Measurements from ENCODE around the gene CFAP107.
"Not testable (repeated sequence)": the region's sequence is repeated elsewhere in the genome, so short reads cannot be mapped to it uniquely, and the experiment has no call there.

CFAP107 gene

GRCh38 chr1:12745992-12746323, at the start of gene CFAP107:
Gene CFAP107, plus strand, starts transcription at chr1:12746200. Its CDS starts 231 bp downstream, at chr1:12746431.
- no peak for DNase-seq

- no peak for DNase-seq
These were observed 49.3 kb upstream of the CFAP107 start for GRCh38 chr1:12696658-12697057.

GRCh38 chr1:12697397-12697796, 48.6 kb upstream of the CFAP107 start:
- DNase-seq = no peak

GRCh38 chr1:12703821-12704451, 42.1 kb upstream of the CFAP107 start:
- no peak for DNase-seq

GRCh38 chr1:12706061-12706460, 39.9 kb upstream of the CFAP107 start:
- DNase-seq = no peak

- DNase-seq = no peak
These were observed 37.5 kb upstream of the CFAP107 start for GRCh38 chr1:12708396-12709090.

GRCh38 chr1:12709091-12709491, 36.9 kb upstream of the CFAP107 start:
- no peak for DNase-seq

GRCh38 chr1:12709696-12710095, 36.3 kb upstream of the CFAP107 start:
- no peak for DNase-seq

GRCh38 chr1:12711536-12711935, 34.5 kb upstream of the CFAP107 start:
- DNase-seq = no peak

GRCh38 chr1:12712076-12712475, 33.9 kb upstream of the CFAP107 start:
- no peak for DNase-seq

- no peak for DNase-seq
These were observed 33.1 kb upstream of the CFAP107 start for GRCh38 chr1:12712929-12713328.

GRCh38 chr1:12713651-12714050, 32.3 kb upstream of the CFAP107 start:
- DNase-seq = not testable (repeated sequence)

GRCh38 chr1:12714710-12715475, 31.1 kb upstream of the CFAP107 start:
- DNase-seq = no peak

- DNase-seq = no peak
These were observed 30.0 kb upstream of the CFAP107 start, which contains the start of gene AADACL3 for GRCh38 chr1:12715896-12716437. Gene AADACL3, plus strand, starts transcription at chr1:12716110. Its CDS starts 67 bp downstream, at chr1:12716177.

GRCh38 chr1:12717301-12717838, 28.6 kb upstream of the CFAP107 start:
- no peak for DNase-seq

GRCh38 chr1:12722626-12723025, 23.4 kb upstream of the CFAP107 start:
- DNase-seq = no peak

GRCh38 chr1:12728391-12728790, 17.6 kb upstream of the CFAP107 start:
- DNase-seq = no peak

- no peak for DNase-seq
These were observed 15.8 kb upstream of the CFAP107 start for GRCh38 chr1:12730156-12730555.

- DNase-seq = not testable (repeated sequence)
These were observed 14.9 kb upstream of the CFAP107 start for GRCh38 chr1:12731084-12731483.

- no peak for DNase-seq
These were observed 11.3 kb upstream of the CFAP107 start for GRCh38 chr1:12734651-12735050.

- no peak for DNase-seq
These were observed 7.1 kb upstream of the CFAP107 start for GRCh38 chr1:12738934-12739333.

- no peak for DNase-seq
These were observed 6.4 kb upstream of the CFAP107 start for GRCh38 chr1:12739613-12740012.

GRCh38 chr1:12741946-12742345, 4.1 kb upstream of the CFAP107 start:
- DNase-seq = no peak
